GM21723 (cell line): ENCODE data around the gene AIFM1.

ENCODE experiments used
- ATAC-seq: cut with Tn5 transposase; IDR thresholded peaks from one replicate; pipeline ENCODE4 v1.9.1; 2021; ENCODE audit warnings: mild to moderate bottlenecking, moderate library complexity; ENCODE audit not compliant: unreplicated experiment

Gene AIFM1

GRCh38 chrX:130097507-130098209 lies 68.0 kb downstream of the AIFM1 start:
- no peak for ATAC-seq

- ATAC-seq = no peak
Observed at GRCh38 chrX:130095249-130096030, 70.2 kb downstream of the AIFM1 start.

DNA sequence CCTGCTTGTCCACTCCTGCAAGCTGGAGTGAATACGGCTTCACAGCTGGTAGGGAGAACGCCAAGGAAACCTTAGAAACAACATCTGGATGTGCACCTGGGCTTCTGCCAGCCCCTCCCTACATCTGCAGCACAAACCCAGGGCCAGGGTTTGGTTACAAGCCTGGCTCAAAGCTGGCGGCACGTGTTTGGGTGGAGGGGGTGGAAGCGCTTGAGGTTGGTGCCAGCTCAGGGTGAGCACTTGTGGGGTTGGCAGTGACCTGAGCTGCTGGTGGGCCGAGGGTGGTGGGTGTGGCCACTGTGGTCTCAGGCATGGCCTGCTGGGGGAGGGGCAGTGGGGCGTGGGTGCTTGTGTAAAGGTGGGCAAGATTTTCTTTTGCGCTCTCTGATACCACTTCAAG lies 70.9 kb downstream of the AIFM1 start:
- no peak for ATAC-seq

DNA sequence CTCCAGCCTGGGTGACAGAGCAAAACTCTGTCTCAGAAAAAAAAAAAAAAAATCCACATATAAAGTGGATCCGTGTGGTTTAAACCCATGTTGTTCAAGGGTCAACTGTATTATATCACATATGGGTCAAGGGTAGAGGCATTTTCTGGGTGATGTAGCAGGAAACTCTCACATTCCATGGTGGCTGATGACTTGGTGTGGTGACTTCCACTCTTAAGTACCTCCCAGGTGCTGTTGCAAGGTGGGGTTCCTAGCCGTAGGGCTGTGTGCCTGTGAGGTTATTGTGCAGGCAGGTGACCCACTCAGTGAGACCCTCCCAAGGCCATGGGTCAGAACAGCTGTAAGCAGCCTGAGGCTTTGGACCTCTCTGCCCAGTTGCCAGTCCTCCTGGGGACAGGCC lies 72.4 kb downstream of the AIFM1 start:
- no peak for ATAC-seq

GRCh38 chrX:130091980-130092522 lies 73.6 kb downstream of the AIFM1 start:
- peak; percentile 98 for ATAC-seq

DNA sequence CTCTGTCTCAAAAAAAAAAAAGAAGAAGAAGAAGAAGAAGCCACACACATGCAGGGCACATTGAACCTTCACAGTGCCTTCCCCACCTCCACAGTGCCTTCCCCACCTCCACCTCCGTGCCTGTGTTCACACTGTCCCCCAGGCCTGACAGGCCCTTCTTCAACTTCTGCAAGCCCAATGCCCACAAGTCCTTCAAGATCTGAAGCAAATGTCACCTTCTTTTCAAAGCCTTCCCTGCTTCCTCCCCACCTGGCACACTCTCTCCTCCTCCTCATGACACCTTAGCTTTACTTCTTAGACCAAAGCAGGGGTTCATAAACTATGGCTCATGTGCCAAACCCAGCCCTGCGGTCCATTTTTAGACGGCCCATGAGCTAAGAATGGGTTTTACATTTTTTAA lies 75.3 kb downstream of the AIFM1 start:
- no peak for ATAC-seq

- peak; percentile 40 for ATAC-seq
Observed at GRCh38 chrX:130086447-130087206, 79.0 kb downstream of the AIFM1 start.

GRCh38 chrX:130085551-130086446 lies 79.8 kb downstream of the AIFM1 start:
- ATAC-seq = no peak

DNA sequence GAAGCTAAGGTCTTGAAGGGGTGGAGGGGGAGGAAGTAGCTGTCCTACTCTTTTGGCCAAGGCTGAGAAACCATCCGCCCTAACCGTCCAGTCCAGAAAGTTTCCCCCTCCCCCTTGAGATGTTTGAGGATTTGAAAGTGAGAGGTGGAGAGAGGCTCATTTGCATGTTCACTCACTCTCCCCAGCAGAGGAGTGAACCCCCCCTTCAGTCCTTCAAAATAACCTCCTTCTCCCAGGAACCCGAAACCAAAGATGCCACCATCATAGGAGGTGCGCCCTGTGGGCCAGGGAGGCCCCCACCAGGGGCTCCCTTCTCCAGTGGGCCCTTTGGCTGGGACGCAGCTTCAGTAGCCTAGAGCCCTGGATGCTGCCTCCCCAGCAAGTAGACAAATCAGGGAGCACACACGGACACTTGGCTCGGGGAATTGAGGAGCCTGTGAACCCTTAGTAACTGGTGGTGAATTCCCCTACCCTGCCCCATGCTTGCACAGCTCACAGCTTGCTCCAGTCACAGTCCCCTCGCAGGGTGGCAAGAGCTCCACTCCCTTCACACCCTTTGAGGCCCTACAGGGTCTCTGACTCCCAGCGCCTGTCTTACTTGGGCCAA lies 80.9 kb downstream of the AIFM1 start:
- ATAC-seq = peak; percentile 50

GRCh38 chrX:130083656-130084382 lies 81.8 kb downstream of the AIFM1 start:
- peak; percentile 31 for ATAC-seq

DNA sequence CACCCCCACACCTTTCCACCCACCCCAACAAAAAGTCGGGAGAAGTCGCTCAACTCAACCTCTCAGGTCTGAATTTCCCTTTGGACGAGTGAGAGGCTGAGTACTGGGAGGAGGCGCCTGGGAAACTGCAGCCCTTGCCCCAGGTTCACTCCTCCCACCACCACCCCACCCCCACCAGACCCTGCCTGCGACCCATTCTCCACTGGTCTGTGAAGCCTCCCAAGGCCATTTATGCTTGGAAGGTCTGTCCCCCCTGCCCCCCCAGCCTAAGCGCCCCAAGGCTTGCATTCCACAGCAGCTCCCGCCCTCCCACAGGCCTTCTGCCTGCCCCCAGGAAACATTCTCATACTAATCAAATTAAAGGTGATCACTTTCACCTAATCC lies 82.5 kb downstream of the AIFM1 start:
- ATAC-seq = no peak

- ATAC-seq = peak; percentile 63
Observed at GRCh38 chrX:130082244-130083106, 83.2 kb downstream of the AIFM1 start.

- no peak for ATAC-seq
Observed at GRCh38 chrX:130081421-130082045, 84.1 kb downstream of the AIFM1 start.

DNA sequence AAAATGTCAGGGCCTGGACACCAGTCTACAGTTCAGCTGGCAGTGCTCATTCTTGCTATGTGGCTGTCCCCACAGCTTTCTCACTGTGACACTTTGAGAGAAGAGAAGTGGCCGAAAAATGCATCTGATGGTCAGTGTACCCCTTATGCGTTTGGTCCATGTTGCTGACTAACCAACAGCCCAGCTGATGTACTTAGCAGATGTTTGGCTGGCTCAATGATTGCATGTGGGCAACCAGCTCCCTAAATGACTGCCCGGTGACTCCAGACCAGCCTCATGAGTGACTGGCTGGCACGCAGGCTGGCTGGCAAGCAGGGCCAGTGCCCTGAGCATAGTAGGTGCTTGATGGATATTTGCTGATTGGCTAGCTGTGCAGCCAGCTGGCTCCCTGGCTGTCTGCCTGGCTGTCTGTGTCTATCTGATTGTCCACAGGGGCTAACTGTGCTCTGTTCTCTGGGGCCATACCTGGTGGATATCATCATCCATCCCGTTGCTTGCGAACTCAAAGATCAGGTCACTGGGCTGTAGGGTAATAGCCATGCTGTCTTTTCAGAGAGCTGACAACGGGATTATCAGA lies 84.8 kb downstream of the AIFM1 start:
- no peak for ATAC-seq

DNA sequence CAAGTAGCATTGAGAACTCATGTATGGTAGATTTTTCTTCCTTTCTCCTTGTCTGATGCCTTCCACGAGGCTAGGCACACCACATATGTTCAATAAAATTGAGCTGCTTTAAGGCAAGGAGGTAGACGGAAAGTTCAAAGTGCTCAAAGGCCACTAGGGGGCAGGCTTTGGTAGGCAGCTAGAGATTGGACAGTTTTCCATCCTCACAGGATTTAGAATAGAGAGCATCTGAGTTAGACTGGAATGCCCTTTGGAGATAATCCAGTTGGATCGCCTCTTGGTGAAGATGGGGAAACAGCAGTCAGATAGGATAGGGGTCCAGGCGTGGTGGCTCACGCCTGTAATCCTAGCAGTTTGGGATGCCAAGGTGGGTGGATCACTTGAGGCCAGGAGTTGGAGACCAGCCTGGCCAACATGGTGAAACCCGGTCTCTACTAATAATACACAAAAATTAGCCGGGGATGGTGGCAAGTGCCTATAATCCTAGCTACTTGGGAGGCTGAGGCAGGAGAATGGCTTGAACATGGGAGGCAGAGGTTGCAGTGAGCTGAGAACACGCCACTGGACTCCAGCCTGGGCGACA lies 85.7 kb downstream of the AIFM1 start:
- no peak for ATAC-seq
